GM21529 (cell line): ENCODE data around the gene YY1.
A peak's percentile ranks its signal among the peaks of the same experiment; 100 is the strongest.

Source experiments
- ATAC-seq: cut with Tn5 transposase; IDR thresholded peaks from one replicate; pipeline ENCODE4 v1.9.1; 2021; ENCODE audit not compliant: unreplicated experiment

Gene YY1

GRCh38 chr14:100240668-100241032 lies 1.7 kb downstream of the YY1 start:
- ATAC-seq: no peak

- ATAC-seq: no peak
These were observed 2.3 kb downstream of the YY1 start for GRCh38 chr14:100241279-100241678.

GRCh38 chr14:100243020-100243419 lies 4.1 kb downstream of the YY1 start:
- no peak for ATAC-seq

GRCh38 chr14:100246809-100247428 lies 8.0 kb downstream of the YY1 start:
- no peak for ATAC-seq

- no peak for ATAC-seq
These were observed 12.0 kb downstream of the YY1 start for GRCh38 chr14:100250732-100251465.

- ATAC-seq: no peak
These were observed 13.7 kb downstream of the YY1 start for GRCh38 chr14:100252684-100253083.

- peak; percentile 81 for ATAC-seq
These were observed 17.5 kb downstream of the YY1 start for GRCh38 chr14:100256339-100256895.

- no peak for ATAC-seq
These were observed 22.7 kb downstream of the YY1 start for GRCh38 chr14:100261621-100262020.

GRCh38 chr14:100262545-100262944 lies 23.6 kb downstream of the YY1 start:
- no peak for ATAC-seq

GRCh38 chr14:100263141-100263540 lies 24.2 kb downstream of the YY1 start:
- ATAC-seq: no peak

- no peak for ATAC-seq
These were observed 29.0 kb downstream of the YY1 start for GRCh38 chr14:100267990-100268389.

GRCh38 chr14:100268591-100269207 lies 29.8 kb downstream of the YY1 start:
- no peak for ATAC-seq

- no peak for ATAC-seq
These were observed 32.4 kb downstream of the YY1 start for GRCh38 chr14:100271247-100271939.

- ATAC-seq: no peak
These were observed 35.3 kb downstream of the YY1 start for GRCh38 chr14:100274250-100274649.

- no peak for ATAC-seq
These were observed 36.3 kb downstream of the YY1 start for GRCh38 chr14:100275214-100275613.

- ATAC-seq: peak; percentile 63
These were observed 39.8 kb downstream of the YY1 start for GRCh38 chr14:100278702-100279101.

- no peak for ATAC-seq
These were observed 40.2 kb downstream of the YY1 start for GRCh38 chr14:100279133-100279532.

- ATAC-seq: no peak
These were observed 40.6 kb downstream of the YY1 start for GRCh38 chr14:100279563-100279962.

- ATAC-seq: no peak
These were observed 42.5 kb downstream of the YY1 start for GRCh38 chr14:100281286-100282082.

- ATAC-seq: no peak
These were observed 43.1 kb downstream of the YY1 start for GRCh38 chr14:100282083-100282350.
